Fibroblast of pulmonary artery (primary cell): Measurements from ENCODE around the gene HNRNPA3.

Source experiments
- DNase-seq: peaks from one replicate; pipeline ENCODE4 v3.0.0-alpha.2; 2010; ENCODE audit warnings: low read depth
- H3K4me3 ChIP-seq: replicated peaks from 2 replicates; pipeline ENCODE4 v1.5.1; 2011; ENCODE audit warnings: low read depth, mild to moderate bottlenecking, control low read depth, low read length, moderate library complexity
- TF ChIP-seq, protein P1 (sequence below): IDR thresholded peaks from 2 replicates; pipeline ENCODE4 v1.5.1; 2011; ENCODE audit warnings: mild to moderate bottlenecking, control low read depth, low read length, inconsistent platforms; ENCODE audit errors: missing control alignments

The HNRNPA3 gene

GRCh38 chr2:177268187-177268871 is 55.7 kb downstream of the HNRNPA3 start:
- H3K4me3 ChIP-seq = no peak overlapping the region
- TF ChIP-seq, protein P1, sequence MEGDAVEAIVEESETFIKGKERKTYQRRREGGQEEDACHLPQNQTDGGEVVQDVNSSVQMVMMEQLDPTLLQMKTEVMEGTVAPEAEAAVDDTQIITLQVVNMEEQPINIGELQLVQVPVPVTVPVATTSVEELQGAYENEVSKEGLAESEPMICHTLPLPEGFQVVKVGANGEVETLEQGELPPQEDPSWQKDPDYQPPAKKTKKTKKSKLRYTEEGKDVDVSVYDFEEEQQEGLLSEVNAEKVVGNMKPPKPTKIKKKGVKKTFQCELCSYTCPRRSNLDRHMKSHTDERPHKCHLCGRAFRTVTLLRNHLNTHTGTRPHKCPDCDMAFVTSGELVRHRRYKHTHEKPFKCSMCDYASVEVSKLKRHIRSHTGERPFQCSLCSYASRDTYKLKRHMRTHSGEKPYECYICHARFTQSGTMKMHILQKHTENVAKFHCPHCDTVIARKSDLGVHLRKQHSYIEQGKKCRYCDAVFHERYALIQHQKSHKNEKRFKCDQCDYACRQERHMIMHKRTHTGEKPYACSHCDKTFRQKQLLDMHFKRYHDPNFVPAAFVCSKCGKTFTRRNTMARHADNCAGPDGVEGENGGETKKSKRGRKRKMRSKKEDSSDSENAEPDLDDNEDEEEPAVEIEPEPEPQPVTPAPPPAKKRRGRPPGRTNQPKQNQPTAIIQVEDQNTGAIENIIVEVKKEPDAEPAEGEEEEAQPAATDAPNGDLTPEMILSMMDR = no peak
- no peak for DNase-seq

DNA sequence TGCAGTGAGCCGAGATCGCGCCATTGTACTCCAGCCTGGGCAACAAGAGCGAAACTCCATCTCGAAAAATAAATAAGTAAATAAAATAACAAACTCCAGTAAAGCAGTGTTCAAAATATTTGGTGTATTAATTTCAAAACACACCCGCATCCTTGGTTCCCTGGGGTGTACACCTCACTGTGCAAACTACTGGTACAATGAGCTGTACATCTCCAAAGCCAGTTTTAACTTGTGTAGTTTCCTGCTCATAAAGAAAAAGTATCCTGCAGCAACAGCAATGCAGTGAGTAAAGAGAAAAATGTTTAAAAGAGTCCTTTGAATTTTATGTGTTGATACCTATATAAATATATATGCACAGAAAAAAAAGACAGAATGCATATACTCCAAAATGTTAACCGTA is 56.3 kb downstream of the HNRNPA3 start:
- no peak overlapping the region for H3K4me3 ChIP-seq
- TF ChIP-seq, protein P1 = no peak
- no peak for DNase-seq

DNA sequence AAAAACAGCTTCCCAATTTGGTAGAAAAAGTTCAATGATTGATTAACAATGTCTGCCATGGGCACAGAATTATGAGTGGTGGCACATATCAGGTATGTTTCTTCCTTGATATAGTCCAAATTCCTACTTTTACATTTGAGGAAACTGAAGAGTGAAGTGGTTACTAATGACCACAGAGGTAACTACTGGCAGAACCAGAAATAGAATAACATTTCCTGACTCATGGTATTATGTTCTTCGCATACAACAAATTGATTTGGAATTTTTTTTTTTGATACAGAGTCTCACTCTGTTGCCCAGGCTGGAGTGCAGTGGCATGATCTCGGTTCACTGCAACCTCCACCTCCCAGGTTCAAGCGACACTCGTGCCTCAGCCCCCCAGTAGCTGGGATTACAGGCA is 57.9 kb downstream of the HNRNPA3 start:
- TF ChIP-seq, protein P1 = no peak
- no peak for DNase-seq
- no peak overlapping the region for H3K4me3 ChIP-seq

GRCh38 chr2:177271981-177272666 is 59.5 kb downstream of the HNRNPA3 start:
- H3K4me3 ChIP-seq = no peak overlapping the region
- DNase-seq = no peak
- TF ChIP-seq, protein P1 = no peak

DNA sequence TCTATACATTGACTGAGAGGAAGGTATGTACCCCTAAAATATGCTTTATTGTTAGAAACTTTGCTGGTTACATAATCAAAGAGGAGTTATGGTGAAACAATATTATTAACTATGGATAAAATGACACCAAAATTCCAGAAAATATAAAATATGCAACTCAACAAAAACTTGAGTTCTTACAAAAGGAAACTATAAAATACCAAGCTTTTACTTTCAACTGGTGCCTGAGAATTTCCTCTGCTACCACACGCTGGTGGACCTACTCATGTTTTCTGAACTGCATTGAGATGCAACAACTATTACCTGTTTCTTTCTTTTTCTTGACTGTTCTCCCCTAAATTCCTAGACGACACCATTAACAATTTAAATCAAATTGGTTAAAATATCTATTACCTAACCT is 60.2 kb downstream of the HNRNPA3 start:
- DNase-seq = no peak
- H3K4me3 ChIP-seq = no peak overlapping the region
- TF ChIP-seq, protein P1 = no peak

DNA sequence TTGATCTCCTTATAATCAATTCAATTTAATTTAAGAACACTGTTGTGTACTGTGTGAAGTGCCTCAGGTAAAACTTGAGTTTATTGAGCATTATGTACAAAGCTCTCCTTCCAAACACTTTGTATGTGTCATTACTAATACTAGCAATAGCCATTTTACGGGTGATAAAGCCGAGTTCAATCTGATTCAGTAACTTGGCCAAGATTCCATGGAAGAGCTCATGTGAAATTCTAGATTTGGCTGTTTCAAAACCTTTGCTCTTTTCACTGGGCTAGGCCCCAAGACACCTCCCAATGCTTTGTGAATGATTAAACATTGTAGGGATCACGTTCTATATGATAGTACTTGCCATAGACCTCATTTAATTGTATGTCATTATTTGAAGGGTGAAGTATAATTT is 60.8 kb downstream of the HNRNPA3 start:
- DNase-seq = no peak
- TF ChIP-seq, protein P1 = no peak
- no peak overlapping the region for H3K4me3 ChIP-seq
